ENCODE data around the gene CA12.

CA12 gene

DNA sequence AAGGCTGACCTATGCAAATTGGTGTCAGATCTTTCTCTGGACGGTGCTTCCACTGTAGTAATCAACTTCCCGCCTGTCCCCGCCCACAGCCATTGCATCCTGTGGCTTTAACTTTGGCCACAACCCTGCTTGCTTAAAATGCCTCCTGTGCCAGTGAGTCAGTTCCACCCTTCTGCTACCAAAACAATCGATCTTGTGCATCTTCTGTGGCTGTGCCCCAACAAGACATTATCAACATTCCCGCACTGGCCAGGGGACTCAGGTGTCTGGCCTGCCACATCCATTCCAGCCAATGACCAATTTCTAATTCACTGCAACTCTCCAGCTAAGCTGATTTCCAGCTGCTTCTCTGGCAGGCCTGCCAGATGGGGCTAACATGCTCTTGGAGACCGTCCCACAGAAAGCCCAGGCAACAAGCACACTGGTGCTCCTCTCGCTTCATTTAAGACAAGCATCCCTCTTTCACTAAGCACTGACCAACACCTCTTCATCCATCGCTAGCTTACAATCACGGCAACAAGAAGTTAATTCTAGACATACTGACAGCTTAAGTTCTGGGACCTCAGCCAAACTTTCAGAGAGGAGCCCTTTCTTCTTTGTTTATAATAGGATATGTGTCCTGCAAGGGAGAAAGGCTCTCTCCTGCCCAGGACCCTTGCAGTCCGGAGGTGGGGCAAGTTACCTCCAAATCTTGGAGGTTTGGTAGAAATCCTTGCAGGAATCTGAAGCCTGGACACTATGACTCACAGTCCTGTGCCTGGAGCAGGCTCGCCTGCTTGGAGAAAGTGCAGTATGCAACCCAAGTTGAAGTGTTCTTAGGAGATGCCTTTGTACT is 6.7 kb downstream of the CA12 start:
- no peak for DNase-seq

DNA sequence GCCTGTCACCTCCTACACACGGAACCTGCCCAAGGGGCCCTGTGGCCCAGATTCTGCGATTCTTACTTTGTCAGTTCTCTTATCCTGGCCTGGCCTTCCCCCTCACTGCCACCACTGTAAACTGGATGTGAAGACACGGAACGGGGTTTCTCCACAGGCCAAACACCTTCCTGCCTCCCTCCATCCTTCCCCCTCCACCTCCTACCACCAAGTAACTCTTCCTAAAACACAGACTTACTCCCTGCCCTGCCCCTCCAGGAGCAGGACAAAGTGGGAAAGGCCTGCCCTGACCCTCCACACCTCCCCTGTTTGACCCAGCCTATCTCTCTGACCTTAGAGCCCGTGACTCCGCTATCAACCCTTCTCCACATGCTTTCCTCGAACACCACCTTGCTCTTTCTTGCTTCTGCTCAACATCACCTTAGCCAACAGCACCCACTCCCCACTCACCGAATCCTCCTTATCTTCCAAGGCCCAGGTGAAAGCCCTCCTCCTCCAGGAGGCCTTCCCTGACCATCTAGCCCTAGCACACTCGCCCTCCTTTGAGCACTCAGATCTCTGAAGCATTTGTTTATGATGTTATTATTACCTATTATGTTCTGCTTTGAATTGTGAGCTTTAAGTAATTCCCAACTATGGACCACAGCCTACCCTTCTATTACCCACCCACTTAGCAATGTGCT is 7.6 kb downstream of the CA12 start:
- no peak for DNase-seq

DNA sequence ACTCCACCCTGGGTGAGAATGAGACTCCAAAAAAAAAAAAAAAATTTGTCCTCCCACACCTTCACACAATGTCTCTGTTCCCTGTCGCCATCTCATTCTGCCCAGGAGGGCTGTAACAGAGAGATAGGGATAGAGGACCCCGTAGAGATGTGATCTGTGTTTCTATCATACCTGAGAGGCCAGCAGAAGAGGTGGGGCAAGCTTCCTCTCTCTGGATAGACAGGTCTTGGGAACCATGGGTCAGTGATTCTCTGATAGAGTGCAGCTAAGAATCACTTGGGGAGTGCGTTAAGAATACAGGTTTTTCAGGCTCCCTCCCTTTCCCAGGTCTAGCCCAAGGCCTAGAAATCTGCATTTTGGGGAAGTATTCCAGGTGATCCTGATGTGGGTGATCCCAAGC is 8.3 kb downstream of the CA12 start:
- no peak for DNase-seq

DNA sequence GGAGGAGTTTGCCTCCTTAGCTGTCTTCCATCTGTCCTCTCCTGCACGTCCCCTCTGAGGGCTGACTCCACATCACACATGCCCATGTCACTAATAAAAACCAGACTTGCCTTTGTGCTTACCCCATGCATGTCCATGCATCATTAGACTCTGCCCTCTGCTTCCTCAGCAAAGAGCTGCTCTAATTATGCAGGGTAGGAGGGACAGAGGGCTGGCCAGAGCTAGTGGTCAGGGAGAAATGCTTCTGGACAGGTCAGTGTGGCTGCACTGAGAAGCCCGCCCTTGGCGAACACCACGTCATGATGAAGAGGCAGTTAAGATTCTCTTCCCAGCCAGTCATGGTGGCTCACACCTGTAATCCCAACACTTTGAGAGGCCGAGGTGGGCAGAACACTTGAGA is 8.9 kb downstream of the CA12 start:
- DNase-seq = no peak

DNA sequence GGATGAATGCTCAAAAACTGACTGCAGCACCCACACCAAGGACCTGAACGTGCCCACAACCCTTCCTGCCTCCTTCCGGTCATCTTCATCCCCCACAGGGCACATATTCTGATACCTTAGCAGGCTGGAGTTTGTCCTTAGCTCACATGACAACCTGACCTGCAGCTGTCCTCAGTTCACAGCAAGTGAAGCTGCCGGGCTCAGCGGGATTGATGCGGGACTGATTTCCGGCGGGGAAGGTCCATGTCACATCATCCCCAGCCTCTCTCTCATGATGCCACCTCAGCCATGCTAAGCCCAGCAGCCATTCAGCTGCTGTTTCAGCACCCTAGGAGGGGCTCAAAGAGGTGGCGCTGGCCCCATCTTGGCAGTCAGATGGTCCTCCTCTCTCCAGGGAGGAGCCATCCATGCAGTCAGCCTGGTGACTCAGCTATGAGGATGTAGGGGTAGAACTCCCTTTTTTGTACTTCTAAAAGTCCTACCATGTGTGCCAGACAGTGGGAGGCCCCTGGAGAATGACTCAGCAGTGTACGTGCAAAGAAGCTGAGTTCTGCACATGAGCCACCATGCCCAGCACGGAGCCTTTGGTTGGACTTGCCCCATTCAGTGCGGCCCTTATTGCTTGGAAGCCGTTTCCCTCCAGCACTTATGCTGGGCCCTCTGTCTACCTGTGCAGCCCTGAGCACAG is 9.5 kb downstream of the CA12 start:
- no peak for DNase-seq

DNA sequence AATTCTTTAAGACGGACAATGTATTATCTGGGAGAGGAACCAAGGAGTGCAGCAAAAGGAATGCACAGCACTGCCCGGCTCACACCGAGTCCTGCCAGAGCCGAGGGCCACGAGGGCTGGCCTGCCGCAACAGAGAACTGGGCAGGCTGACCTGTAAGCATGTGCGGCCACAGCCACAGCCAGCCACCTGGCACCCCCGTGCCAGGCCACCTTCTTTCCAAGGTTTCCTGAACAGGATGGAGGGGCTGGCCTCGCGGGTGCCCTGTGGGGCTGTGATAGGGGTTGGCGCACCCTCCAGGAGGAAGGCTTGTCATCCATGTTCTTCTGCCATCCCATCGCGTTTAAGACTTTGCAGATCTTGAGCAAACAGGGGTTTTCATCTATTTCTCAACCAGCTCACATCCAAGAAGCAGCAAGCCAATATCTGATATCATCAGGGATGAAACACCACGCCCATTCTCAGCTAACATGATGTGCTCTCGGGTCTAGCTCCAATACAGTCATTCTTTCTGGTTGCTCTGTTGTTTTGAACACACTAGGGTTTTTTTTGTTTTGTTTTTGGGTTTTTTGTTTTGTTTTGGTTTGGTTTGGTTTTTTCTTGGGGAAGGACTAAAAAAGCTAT is 10.2 kb downstream of the CA12 start:
- DNase-seq = no peak

DNA sequence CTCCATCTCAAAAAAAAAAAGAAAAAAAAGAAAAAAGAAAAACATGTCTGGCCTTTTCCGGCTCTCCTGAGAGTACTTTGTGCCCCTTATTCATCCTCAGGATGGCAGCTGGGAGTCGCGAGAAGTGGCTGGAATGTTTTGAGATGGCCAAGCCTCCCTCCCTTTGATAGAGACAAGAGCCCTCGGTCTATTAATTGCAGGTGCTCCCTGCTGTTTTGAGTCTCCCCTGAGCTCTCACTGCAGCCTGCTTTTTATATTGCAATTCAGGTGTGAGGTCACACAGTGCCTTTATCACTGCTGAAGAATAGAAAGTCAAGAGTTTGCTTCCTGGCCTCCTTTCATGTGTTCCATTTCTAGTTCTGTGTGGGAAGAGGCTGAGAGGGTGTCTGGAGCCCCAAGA is 10.9 kb downstream of the CA12 start:
- no peak for DNase-seq

DNA sequence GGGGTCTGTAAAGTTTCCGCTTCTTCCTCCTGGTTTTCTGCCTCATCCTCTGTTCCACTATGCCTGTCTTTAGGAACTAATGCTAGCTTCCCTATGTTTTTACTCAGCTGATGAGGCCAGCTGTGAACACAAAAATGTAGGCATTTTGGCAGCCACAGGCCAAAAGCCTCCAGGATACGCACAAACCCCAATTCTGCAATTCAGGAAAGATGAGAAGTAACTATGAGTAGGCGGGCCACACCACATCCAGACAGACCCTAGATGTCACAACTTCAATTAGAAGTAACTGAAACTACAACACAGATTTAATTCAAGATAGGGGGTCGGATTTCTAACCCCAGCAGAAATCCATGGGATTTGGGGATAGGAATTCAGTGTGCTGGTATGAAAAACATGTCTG is 11.9 kb downstream of the CA12 start:
- DNase-seq = no peak

DNA sequence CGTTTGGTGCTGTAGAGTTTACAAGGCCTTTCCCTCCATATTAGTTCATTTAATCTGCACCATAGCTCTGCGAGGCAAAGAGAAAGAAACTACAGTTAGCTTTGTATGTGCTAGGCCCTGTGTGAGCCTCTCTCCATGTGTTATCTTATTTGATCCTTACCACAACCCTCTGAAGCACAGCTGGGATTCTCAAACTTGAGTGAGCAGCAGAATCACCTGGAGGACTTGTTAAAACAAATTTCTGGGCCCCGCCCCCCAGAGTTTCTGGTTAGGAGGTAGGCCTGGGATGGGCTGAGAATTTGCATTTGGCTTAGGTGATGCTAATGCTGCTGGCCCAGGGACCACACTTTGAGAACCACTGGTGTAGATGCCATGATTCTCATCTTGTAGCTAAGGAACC is 12.3 kb downstream of the CA12 start:
- DNase-seq = no peak

DNA sequence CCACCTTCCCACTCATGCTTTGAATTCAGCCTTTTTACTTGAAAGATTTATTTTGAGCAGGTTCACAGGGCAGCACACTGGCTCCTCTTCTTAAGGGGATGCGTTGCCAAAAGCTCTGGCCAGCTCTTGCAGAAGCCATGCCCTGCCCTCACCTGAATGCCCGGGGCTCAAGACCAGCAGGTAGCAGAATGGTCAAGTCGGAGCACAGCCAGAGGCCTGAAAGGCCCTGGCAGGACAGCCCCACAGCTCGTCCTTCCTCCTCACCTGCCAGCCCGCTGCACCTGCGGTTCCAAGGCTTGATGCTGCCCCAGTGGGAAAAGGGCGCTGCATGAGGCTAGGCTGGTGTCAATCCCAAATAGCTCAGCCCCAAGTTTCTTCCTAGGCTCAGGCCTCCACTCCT is 13.1 kb downstream of the CA12 start:
- DNase-seq = no peak

DNA sequence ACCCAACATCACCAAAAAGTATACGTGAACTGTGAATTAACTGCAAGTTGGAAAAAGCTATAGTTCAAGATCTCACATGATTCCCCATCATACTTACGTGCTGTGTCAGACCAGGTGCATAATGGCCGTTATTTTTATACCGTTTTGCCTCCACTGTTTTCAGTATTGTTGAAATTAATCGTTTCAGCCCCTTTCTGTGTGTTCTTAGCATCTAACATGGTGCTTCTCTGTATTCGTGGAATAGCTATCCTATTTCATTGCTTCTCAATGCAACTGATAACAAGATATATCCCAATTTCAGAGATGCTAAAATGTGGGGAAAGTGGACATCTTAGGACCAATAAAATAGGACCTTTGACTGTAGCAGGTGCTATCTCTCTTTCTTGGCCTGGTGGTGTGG is 13.7 kb downstream of the CA12 start:
- DNase-seq = no peak

DNA sequence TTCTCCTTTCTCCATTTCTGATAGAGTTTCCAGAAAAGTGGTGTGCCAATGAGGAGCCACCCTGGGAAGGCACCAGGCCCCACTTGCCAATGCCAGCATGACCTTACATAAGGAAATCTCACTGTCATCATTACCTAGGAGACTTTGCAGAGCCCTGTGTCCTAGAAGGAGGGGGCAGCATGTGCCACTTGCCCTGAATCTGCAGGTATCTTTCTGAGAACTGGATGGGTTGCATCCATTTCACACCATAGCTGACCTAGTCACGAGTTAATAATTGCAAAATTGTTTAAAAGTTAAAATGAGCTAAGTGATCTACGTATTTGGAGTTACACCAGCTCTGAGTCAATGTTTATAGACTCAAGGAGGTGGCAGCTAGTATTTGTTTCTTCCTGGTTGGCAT is 14.3 kb downstream of the CA12 start:
- DNase-seq = no peak

DNA sequence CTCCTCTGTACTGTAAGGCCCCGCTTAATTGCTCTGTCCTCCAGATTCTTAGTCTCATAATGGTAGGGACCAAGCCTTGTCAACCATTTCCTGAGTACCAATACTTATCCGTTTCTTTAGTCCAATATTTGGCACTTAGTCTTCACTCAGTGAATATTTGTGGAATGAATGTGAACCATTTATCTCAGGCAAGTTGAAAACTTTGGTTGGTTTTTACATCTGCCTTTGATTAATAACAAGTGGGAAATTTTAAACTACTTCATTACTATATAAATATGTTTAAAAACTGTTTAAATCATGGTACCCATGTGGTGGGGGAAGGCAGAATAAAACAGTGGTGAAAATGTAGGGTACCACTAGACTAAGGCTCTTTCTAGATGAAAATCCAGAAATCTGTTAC is 15.2 kb downstream of the CA12 start:
- no peak for DNase-seq

DNA sequence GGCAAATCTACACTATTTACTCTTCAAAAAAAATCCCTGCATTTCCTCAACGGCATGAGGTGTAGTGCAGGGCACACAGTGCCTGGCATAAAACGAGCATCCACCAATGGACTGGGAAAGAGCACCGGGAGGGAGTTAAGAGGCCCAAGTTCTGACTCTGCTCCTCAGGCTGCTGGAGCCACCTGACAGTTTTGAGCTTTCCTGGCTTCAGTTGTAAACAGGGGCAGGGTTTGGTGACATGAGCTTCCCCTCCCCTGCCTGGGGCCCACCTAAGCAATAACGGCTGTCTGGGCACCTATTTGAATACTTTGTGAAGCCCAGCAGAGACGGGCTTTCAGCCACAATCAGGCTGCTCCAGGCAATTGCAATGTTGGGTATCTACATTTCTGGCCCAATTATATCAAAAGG is 16.4 kb downstream of the CA12 start:
- no peak for DNase-seq

DNA sequence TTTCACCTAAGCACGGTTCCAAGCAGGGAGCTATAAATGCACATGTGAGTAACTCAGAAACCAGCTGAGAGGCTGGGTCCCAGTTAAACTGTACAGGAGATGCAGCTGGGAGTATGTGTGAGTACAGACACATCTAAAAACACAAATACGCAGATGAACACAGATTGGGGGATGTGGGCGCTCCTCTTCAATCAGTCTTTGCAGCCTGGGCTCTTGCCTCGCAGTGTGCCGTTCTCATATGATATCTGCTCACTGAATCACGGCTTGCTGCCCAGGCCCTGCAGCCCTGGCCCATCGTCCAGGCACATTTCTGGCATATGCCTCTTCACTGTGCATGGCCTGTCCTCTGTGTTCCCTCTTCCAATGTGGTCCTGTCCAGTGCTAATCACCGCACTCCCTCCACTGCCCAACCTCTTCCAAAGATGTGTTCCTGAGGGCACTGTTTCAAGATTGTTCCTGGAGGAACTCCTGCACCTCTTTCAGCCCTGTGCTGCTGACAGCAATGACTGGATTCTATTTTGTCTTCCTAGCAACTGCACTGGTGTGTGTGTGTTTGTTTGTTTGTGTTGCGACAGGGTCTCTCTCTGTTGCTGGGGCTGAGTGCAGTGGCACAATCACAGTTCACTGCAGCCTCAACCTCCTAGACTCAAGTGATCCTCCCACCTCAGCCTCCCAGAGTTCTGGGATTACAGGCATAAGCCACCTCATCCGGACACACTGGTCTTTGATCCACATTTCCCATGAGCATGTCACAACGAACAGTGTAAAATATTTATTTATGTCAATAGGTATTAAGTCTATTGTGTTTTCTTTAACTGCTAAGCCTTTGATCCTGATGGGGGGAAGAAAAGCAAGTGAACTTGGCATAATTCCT is 17.0 kb downstream of the CA12 start:
- no peak for DNase-seq

DNA sequence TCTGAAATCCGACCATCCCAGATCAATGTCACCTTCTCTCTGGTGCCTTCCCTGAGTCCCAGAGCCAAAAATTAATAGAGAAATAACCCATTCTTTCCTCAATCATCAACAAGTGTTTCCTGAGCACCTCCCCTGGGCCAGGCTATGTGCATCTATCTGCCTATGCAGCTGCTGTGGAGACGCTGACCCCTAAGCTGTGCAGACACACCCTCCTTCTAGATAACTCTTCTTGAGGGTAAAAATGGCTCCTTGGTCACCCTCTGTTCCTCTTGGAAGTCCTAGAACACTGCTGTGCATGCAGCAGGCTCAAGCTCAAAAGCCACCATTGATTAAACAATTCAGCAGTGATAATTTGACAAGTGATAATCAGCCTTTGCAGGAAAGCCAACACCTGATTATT is 18.4 kb downstream of the CA12 start:
- no peak for DNase-seq

DNA sequence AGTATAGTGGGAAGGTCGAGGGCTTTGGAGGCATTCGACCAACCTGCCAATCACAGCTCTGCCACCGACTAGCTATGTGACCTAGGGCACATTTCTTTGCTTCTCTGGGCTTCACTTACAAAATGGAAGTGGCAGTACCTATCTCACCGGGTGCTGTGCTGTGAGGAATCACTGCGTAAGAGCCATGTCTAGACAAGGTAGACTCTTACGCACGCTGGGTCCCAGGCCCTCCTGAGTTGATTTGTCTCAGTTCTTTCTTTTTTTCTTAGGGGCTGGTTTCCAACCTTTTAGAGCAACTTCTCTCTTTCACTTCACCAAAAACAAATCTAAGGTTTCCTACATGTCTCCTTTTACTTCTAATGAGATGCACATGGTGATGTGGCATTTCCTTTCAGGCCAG is 18.8 kb downstream of the CA12 start:
- DNase-seq = no peak

DNA sequence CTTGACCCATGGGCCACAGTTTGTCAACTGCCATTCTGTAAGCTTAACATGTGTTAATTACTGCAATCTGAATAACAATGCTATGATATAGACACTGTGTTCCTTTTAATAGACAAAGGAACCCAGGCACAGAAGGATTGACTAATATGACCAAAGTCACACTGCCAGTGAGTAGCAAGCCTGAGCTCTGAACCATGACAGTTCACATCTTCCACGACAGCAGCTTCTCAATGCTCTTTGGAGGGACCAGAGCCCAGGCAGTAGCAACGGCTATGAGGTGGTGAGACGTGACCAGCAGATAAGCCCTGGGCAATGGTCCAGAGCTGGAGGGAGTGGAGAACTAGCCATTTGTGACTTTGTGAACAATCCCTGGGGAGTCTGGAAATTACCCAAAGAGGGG is 19.4 kb downstream of the CA12 start:
- no peak for DNase-seq

DNA sequence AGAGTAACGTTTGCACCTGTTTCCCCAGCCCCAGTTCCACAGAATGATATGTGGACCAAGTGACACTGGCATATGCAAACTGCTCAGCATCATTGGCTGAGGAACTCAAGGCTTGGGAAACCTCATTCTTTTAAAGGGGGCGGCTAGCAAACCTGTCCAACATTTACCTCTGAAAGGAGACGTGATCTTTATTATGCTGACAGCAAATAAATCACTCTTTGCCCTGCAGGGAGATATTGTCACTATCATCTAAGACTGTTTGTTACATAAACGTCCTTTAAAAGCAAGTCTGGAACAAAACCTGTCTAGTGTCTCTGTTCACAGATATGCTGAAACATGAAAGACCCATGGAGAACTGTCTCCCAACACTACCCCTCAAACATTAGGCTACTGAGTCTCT is 21.5 kb downstream of the CA12 start:
- no peak for DNase-seq

DNA sequence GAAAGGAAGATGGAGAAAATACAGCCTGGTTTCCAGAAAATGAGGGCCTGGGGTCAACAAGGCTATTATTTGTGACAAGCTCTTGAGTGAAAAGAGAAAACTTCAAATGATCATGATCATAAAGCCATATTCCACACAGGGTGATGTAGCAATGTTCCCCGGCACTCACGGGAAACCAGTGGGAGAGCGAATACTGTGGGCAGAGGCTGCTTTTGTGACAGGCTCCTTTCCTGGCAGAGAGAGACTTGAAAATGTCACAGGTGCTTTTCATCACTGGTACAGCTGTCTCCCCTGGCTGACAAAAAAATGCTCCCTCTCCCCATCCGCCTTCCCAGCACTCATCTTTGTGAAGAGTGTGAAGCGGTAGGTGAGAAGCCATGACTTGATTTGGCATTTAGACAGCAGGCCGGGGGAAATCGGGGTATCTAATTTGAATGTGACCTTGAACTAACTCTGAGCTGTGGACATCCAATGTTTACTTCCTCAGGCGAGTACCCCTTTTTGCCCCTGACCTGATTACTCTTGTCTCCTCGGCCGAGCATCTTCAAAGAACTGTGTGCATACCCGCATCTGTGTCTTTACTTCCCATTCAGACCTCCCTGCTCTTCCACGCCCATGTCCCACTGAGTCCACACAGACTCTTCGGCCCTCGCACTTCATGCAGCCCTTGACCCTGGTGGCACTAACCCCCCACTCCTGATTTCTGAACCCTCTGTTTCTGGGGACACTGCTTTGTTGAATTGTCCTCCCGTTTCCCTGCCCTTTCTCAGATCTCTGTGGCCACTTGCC is 23.2 kb downstream of the CA12 start:
- DNase-seq = no peak

DNA sequence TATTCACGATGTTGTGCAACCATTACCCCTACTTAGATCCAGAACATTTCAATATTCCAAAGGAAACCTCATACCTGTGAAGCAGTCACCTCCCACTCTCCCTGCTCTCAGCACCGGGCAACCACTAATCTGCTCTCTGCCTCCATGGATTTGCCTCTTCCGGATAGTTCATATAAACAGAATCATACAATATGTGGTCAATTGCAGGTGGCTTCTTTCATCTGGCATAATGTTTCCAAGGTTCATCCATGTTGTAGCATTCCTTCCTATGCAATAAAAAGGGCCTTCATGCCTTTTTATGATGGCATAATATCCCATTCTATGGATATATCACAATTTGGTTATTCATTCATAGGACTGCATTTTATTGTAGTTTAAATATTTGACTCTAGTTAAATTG is 23.9 kb downstream of the CA12 start:
- DNase-seq = no peak

DNA sequence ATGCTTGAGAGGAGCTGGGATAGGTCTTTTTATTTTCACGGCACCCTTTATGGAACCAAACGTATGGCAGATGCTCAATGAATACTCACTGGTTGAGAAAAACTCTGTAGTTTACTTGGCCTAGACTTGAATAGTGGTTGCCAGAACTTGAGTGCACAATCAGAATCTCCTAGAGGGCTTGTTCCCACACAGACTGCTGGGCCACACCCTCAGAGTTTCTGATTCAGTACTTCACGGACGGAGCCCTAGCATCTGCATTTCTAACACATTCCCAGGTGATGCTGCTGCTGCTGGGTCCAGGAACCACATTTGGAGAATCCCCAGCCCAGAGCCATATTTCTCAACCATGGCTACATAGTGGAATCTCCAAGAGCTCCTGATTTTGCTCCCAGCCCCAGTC is 24.6 kb downstream of the CA12 start:
- DNase-seq = no peak
